Measurements from ENCODE around the gene WEE1.
"Not testable (repeated sequence)": the region's sequence is repeated elsewhere in the genome, so short reads cannot be mapped to it uniquely, and the experiment has no call there.

Gene WEE1

DNA sequence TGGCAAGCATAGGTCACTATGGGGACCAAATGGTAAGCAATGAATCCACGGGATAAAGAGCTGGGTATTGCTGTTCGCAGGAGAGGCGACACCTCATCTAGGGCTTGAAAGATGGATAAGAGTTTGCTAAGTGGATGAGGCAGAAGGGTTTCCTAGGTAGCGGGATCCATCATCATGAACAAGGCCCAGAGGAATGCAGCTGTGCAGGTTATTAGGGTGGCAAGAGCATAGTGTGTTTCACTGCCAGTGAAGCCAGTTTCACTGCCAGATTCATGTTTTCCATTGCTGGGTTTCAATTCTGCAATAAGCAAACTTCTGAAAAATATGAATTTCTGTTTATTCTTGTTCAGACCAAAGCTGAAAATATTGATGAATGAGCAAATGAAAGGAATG is 27.2 kb downstream of the WEE1 start:
- FAIRE-seq: no peak

DNA sequence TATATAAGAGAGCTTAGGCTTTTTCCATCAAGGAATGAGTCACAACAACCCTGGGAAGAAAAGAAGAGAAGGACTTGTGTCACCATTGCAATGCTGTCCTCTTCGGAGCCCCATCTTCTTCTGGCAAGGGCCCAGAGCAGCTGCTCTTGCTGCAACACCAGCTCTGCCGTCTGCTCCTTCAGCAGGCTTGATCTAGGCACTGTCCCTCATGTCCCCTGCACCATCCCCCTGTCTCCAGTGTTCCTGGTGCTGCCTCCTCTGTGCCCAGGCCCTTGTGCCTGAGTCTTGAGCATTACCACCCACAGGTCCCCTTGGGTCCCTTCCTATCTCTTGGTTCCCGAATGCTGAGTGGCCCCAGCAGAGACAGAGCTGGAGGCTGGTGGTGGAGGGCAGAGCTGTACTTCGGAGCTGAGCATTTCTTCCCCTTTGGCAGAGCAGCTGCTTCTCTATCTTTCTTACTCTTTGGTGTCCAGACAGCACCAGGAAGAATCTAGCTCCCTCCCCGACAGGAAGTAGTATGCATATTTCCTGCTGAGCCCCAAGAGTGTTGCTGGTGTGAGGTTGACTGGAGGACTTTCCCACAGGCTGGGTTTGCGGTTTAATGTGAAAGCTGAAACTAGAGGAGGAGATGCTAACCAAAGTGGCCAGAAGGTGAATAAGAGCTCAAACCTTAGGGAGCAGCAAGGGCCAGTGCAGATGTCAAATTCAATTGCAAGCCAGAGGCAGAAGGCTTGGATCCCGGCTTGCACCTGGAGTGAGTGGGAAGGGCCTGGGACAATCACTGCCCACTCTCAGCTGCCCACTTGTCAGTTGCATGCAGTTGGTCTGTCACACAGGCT is 27.8 kb downstream of the WEE1 start:
- FAIRE-seq: no peak

DNA sequence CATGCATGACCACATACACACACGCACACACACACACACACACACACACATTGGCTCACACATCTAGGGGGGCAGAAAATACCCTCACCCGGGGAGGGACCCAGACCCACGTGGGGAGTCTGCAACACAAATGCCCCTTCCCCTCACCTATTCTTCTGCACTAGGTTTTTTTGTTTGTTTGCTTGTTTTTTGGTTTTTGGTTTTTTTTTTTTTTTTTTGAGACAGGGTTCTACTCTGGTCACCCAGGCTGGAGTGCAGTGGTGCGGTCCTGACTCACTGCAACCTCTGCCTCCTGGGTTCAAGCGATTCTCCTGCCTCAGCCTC is 28.4 kb downstream of the WEE1 start:
- FAIRE-seq: no peak

DNA sequence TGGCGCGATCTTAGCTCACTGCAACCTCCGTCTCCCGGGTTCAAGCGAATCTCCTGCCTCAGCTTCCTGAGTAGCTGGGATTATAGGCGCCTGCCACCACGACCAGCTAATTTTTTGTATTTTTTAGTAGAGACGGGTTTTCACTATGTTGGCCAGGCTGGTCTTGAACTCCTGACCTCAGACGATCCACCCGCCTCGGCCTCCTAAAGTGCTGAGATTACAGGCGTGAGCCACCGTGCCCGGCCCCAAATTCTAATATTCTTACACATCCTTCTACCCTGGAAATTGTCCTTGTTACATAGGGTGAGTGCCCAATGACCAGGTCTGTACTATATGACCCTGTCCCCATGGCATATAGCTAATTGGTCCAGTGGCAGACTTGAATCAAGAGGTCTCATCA is 29.7 kb downstream of the WEE1 start:
- FAIRE-seq: not testable (repeated sequence)

DNA sequence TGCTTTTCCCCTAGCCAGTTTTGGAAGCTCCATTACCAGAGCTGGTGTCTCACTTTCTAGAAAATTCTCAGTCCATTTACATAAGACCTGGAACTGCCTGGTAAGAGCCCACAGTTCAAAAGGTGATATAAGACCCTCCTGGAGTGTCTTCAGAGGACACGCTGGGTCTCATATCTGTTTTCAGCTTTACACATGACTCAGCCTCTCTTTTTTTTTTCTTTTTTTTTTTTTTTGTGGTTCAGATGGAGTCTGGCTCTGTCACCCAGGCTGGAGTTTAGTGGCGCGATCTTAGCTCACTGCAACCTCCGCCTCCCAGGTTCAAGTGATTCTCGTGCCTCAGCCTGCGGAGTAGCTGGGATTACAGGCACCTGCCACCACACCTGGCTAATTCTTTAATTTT is 30.7 kb downstream of the WEE1 start:
- no peak for FAIRE-seq

DNA sequence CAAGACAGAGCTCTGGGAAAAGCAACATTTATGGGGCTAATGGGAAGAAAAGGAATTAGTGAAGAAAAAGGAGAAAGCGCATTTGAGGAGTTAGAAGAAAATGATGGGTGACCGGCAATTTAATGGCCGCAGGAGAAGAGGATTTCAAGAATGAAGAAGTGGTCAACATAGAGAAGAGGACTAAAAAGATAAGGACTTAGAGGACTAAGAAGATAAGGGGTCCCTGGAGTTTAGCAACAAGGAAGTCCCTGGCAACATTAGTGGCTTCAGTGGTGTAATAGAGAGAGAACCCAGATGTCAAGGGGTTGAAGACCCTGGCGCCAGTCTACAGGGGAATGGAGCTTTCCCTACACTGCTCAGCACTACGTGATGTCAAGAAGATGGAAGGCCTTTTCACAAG is 32.3 kb downstream of the WEE1 start:
- no peak for FAIRE-seq

DNA sequence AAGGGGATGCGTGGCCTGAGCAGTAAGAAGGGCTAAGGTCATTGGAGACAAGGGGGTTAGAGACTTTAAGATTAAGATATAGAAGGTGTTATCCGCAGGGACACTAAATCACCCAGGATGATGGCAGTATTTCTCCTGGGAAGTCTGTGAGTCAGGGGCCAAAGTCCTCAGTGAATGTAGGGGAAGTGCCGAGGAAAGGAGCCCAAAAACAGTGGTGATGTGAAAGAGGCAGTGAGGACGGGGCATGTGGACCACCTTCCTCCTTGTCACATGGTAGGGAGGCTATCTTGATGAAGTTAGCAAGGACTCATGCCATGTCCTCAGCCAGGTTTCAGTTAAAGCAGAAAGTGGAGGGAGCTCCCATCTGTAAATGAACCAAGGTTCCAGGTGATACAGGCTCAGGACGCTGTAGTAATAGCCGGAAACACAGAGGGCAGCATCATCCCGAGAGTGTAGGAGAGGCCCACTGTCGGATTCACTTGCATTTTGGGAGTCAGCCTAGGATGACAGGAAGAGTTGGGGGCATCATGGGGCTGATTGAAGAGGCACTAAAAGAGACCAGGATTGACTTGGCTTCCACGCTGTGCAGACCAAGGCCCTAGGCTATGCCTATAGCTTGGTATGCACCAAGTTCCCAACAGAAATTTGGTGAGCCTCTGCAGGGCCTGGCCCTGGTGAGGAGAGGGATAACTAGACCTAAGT is 33.5 kb downstream of the WEE1 start:
- no peak for FAIRE-seq

DNA sequence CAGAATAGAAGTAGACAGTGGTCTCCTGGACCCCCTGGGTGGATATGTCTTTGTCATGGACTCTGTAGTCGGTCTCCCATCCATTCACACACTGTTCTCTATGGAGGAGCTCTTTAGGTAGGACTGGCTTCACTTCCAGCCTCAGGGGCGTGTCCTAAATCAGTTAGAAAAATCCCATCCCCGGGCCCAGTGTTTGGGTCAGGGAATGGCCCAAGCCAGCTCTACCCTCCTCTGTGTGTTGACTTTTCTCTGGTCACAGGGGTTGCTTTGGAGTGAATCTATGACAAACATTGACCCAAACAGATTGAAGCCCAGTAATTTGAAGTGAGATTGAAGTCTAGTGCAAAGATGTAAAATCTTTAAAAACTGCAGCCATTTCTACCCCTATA is 34.0 kb downstream of the WEE1 start:
- no peak for FAIRE-seq

DNA sequence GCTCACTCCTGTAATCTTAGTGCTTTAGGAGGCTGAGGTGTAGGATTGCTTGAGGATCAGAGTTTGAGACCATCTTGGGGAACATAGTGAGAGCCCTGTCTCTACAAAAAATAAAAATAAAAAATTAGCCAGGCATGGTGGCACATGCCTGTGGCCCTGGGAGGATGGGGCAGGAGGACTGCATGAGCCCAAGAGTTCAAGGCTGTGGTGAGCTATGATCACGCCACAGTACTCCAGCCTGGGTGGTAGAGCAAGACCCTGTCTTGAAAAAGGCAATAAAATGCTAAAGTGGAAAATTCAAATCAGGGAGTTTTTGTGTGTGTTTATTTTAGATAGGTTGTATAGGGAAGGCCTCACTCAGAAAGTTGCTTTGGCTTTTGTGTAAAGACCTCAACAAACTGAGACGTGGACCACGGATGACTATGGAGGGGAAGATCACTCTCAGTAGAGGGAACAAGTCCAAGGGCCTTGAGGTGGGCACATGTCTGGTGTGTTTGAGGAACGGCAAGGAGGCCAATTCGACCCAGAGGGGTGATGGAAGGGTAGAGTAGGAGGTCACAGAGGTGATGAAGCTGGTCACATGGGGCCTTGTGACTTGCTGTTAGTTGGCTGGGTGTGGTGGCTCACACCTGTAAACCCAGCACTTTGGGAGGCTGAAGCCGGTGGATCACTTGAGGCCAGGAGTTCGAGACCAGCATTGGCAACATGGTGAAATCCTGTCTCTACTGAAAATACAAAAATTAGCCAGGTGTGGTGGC is 35.7 kb downstream of the WEE1 start:
- FAIRE-seq: no peak

DNA sequence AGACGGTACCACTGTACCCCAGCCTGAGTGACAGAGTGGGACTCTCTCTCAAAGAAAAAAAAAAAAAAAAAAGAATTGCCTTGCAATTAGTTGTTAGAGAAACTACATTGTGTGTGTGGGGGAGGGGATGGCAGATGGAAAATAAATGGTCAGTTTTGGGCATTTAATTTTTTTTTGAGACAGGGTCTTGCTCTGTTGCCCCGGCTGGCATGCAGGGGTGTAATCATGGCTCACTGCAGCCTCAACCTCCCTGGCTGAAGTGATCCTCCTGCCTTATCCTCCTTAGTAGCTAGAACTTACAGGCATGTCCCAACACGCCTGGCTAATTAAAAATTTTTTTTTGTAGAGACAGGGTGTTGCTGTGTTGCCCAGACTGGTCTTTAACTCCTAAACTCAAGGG is 36.4 kb downstream of the WEE1 start:
- no peak for FAIRE-seq

DNA sequence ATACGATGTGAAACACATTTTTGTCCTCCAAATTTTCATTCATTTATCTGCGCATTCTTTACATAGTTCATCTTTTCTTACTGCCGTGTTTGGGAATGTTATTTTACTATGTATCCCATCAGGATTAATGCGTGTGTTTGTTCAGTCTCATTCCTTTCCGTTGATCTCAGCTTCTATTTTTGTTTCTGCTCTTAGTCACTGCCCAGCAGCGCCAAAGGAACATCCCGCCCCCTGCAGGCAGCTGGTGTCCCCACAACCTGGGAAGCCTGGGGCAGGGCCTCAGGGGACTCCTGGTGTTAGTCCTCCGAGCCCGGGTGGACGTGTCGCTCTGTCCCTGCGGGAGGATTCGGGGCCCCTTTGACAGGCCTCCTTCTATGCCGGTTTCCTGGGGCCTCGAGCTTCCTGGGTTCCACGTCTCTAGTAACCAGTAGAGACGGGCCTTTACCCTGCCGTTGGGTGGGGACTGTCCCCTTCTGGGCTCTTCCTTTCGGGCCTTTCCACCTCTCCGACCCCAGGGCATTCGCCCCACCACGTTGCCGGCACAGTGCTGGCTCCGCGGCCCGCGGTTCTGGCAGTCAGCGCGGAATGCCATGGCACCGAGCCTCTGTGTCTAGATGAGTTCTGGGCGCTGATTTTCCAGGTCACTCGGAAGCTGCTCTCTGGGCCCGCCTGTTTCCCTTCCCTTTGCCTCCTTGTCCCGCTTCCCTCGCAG is 39.8 kb downstream of the WEE1 start:
- FAIRE-seq: peak; percentile 81

DNA sequence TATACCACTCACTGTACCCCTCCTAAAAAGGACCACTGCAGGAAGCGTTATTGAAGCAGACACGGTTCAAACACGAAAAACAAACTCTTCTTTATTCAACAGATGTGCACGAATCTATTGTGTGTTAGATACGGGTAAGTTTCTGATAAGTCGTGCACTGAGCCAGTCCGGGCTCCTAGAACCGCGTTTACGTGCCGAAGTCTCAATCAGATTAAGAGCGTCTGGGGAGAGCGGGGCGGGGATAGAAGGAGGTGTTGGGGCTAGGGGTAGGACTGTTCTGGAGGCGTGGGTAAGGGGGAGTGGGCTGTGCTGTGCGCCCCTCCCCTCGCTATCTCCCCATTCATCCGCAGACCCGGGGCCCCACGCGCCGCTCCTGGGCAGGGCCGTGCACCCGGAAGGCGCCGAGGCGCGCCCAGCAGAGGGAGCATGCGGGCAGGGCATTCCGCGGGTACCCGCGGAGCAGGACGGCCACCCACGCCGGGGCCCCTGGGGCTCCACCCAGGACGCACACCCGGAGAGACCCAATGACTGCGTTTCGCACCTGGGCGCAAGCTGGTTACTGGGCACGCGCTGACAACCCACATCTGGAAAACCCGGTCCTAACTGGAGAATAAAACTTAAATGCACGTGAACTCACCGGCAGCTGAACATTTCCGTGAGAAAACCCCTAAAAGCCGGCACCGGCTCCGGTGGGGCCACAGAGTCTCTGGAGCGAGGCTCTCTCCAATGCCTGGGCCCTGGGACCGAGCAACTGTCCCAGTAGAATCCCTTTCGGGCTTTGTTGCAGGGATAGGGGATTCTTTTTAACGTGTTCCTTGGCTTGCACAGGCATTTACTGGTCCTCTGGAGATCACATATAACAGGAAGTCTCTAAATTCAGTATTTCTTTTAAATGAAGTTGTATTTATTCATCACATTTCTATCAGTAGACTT is 40.6 kb downstream of the WEE1 start:
- FAIRE-seq: no peak

DNA sequence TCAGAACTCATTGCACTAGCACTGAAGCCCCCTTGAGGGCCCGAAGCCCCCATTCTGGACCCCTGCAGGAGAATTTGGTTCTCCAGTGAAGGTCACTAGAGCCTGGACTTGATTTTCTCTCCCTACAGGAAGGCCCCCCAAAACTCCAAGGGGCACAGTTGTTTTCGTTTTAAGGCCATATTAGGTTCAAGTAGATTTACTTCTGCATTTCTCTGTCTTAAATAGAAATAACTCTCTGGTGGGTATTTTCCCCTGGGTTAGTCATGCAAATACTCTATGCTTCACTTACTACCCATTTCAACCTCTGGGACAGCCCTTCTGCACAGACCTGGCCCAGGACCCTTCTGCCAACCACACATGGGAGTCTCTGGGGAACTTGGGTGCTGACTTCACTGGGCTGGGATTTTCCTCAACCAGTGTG is 41.6 kb downstream of the WEE1 start:
- FAIRE-seq: no peak

DNA sequence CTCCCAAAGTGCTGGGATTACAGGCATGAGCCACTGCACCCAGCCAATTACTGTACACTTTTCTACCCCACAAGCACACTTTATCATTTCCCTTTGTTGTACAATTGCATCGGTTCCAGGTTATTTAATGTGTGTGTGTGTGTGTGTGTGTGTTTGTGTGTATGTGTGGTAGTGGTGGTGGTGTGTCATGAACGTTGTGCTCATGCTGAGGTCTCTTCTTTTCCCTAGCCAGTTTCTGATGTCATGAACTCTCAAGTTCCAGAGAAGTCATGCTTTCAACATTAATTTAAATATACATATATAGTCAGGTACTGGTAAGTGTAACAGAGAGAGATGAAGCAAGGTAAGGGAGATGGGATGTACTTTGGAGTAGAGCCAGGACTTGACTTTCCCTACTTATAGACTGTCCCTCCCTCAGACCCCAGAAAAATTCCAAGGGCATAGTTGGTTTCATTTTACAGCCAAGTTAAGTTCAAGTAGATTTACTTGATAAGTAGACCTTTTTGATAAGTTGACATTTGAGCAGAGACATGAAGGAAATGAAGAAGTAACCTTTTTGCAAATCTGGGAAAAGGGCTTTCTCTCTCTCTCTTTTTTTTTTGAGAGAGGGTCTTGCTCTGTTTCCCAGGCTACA is 42.7 kb downstream of the WEE1 start:
- no peak for FAIRE-seq

DNA sequence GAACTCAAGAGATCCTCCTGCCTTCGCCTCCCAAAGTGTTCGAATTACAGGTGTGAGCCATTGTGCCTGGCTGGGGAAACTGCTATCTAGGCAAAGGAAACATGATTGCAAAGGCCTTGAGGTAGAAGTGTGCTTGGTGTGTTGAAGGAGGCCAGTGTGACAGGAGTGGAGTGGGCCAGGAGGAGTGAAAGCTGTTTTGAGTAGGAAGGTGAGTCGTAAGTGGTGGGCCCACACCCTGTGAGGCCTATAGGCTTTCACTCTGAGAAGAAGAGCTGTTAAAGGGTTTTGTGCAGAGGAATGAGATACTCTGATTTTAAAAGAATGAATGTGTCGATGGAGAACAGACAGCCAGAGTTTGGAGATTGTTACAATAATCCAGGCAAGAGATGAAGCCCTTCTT is 43.4 kb downstream of the WEE1 start:
- FAIRE-seq: no peak

DNA sequence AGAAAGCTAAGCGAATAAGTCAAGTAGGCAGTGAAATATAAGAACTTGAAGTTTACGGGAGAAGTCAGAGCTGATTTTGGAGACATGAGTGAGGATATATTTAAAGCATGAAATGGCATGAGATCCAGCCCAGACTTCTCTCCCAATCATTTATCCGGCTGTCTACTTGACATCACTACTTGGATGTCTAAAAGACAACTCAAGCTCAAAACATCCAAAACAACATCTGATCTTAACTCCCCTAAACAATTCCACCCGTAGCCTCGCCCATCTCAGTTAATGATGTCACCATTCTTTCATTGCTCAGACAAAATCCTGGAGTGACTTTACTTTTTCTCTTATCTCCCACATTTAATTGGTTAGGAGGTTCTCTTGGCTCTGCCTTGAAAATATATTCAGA is 44.5 kb downstream of the WEE1 start:
- no peak for FAIRE-seq

DNA sequence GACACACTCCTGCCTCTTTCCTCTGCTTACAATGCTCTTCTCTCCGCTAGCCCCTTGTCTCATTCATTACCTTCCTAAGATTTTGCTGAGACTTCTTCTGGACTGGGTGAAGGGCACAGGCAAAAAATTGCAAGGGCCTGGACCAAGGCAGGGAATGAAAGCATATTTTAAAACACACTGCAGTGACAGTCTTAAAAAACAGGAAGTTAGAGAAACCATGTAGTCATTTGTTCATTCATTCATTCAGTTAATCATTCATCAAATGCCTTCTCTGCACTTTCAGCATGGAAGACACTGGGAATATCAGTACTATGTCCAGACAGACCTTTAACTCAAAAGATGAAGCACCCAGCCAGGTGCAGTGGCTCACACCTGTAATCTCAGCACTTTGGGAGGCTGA is 45.5 kb downstream of the WEE1 start:
- no peak for FAIRE-seq

DNA sequence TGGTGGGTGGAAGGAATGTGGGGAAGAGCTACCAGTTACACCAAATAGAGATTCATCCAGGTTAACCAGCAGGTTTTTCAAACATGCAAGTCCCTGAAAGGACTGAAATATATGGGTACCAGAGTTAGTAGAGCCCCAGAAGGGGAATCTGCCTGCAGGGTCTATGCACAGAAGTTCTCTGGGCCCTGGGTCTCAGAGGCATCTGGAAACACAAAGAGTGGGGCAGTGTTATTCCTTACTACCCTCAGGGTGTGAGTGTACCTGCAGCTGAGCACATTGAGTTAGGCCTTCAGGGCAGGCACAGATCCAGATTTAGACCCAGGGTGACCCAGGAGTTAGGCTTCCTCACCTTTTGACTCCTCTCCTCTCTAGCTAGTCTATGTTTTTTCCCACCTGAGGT is 46.5 kb downstream of the WEE1 start:
- FAIRE-seq: no peak

DNA sequence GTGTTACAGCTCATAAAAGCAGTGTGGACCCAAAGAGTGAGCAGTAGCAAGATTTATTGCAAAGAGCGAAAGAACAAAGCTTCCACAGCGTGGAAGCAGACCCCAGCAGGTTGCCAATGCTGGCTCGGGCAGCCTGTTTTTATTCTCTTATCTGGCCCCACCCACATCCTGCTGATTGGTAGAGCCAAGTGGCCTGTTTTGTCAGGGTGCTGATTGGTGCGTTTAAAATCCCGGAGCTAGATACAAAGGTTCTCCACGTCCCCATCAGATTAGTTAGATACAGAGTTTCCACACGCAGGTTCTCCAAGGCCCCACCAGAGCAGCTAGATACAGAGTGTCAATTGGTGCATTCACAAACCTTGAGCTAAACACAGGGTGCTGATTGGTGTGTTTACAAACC is 48.9 kb downstream of the WEE1 start:
- FAIRE-seq: not testable (repeated sequence)

DNA sequence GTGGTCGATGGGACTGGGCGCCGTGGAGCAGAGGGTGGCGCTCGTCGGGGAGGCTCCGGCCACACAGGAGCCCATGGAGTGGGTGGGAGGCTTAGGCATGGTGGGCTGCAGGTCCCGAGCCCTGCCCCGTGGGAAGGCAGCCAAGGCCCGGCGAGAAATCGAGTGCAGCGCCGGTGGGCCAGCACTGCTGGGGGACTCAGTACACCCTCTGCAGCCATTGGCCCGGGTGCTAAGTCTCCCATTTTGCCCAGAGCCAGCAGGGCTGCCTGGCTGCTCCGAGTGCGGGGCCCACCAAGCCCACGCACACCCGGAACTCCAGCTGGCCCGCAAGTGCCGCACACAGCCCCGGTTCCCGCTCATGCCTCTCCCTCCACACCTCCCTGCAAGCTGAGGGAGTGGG is 49.6 kb downstream of the WEE1 start:
- not testable (repeated sequence) for FAIRE-seq

DNA sequence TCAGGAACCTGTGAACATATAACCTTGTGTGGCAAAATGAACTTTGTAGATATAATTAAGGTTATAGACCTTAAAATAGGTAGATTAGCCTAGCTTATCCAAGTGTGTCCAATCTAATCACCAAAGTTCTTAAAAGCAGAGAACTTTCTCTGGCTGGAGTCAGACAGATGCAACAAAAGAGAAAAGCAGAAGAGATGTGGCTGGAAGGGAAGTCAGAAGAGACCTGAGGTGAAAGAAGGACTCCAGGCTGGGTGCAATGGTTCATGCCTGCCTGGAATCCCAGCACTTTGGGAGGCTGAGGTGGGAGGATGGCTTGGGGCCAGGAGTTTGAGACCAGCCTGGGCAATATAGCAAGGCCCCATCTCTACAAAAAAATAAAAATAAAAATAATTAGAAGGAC is 51.0 kb downstream of the WEE1 start:
- FAIRE-seq: no peak

DNA sequence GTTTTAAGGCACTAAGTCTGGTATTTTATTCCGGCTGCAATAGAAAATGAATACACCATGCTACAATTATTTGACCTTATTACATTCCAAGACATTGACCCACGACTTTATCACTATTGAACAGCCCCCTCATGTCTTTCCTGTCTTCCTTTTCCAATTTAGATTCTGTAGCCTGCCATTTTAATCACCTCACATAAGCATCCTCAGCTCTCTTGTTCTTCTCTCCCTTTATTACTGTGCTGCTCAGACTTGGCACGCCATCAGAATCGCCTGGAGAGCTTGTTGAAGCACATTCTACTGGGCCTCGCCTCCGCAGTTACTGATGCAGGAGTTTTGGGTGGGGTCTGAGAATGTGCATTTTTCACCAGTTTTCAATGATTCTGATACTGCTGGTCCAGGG is 51.7 kb downstream of the WEE1 start:
- no peak for FAIRE-seq
